Cardiac muscle cell (in vitro differentiated cells and primary cell): ENCODE measurements around the gene ZFAND2B. TPM values are rescaled to one million over a fixed set of nuclear protein-coding genes. Genes with fewer than 3 reads are reported as not detected.

Experiments used
- DNase-seq, 2 donors: peaks; one replicate each; pipeline versions ENCODE4 v3.0.0 to v3.0.0-alpha.2; 2010 to 2017; ENCODE audit warnings: low read depth in 1 of 2, low spot score in 1 of 2
- H3K27ac ChIP-seq: fragments of 200-600 bp; sonication (generic); 2 replicates; pipeline ENCODE4 v1.5.1; 2016
- H3K27me3 ChIP-seq: fragments of 200-600 bp; sonication (generic); 2 replicates; pipeline ENCODE4 v1.6.0; 2016; ENCODE audit warnings: control low read depth
- H3K36me3 ChIP-seq: fragments of 200-600 bp; sonication (generic); 2 replicates; pipeline ENCODE4 v1.5.1; 2016; ENCODE audit warnings: control low read depth
- H3K4me1 ChIP-seq: fragments of 200-600 bp; sonication (generic); 2 replicates; pipeline ENCODE4 v1.8.1; 2017; ENCODE audit warnings: low read depth, mild to moderate bottlenecking, mixed run types
- H3K4me3 ChIP-seq: fragments of 200-600 bp; sonication (generic); 2 replicates; pipeline ENCODE4 v1.5.1; 2016; ENCODE audit warnings: mild to moderate bottlenecking
- H3K9me3 ChIP-seq: fragments of 200-600 bp; sonication (generic); 2 replicates; pipeline ENCODE4 v1.5.1; 2017; ENCODE audit warnings: low read depth, mild to moderate bottlenecking, control low read depth
- polyA plus RNA-seq: library from polyadenylated mRNA; unstranded; fragments of >200 nt; fragmentation: Nextera tagmentation; extraction: Ambion mirVana; gene quantifications from 2 replicates; pipeline ENCODE4 v1.2.1, GENCODE V29; 2016
- total RNA-seq: library from RNA; depleted of rRNA; stranded (reverse); fragments of >200 nt; gene quantifications from 2 replicates; pipeline ENCODE4 v1.2.3, GENCODE V29; 2016
- TF ChIP-seq, protein P1 (sequence below): IDR thresholded peaks from 2 replicates; pipeline ENCODE4 v1.5.1; 2012; ENCODE audit warnings: low read depth, mild to moderate bottlenecking, low read length

ZFAND2B gene
- total and polyA plus RNA-seq, 2 experiments from 2014 or later = 35.4 to 54.8 TPM

DNA sequence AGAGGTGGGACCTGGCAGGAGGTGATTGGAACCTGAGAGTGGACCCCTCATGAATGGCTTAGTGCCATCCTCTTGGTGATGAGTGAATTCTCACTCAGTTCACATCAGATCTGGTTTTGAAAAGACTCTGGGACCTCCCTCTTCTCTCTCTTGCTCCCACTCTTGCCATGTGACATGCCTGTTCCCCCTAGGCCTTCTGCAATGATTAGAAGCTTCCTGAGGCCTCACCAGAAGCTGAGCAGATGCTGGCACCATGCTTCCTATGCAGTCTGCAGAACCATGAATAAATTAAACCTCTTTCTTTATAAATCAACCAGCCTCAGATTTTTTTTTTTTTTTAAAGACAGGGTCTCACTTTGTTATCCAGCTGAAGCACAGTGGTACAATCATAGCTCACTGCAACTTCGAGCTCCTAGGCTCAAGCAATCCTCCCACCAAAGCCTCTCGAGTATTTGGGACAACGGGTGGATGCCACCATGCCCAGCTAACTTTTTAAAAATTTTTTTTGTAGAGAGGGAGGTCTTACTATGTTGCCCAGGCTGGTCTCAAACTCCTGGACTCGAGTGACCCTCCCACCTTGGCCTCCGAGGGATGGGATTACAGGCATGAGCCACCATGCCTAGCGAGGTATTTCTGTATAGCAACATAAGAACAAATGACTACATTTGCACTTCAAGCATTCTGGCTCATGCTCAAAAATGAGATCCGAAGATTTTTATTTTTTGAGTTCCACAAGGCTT lies 2.0 kb upstream of the ZFAND2B start:
- Histone ChIP-seq H3K27me3 (no peaks in the 10 kb centered on the region), H3K4me3 (no peak overlapping the region), H3K4me1 (no peaks in the 10 kb centered on the region), H3K36me3 (peaks cover 8% of the 10 kb centered on the region), H3K9me3 (no peaks in the 10 kb centered on the region), H3K27ac (no peak overlapping the region)
- DNase-seq = no peak
- TF ChIP-seq, protein P1, sequence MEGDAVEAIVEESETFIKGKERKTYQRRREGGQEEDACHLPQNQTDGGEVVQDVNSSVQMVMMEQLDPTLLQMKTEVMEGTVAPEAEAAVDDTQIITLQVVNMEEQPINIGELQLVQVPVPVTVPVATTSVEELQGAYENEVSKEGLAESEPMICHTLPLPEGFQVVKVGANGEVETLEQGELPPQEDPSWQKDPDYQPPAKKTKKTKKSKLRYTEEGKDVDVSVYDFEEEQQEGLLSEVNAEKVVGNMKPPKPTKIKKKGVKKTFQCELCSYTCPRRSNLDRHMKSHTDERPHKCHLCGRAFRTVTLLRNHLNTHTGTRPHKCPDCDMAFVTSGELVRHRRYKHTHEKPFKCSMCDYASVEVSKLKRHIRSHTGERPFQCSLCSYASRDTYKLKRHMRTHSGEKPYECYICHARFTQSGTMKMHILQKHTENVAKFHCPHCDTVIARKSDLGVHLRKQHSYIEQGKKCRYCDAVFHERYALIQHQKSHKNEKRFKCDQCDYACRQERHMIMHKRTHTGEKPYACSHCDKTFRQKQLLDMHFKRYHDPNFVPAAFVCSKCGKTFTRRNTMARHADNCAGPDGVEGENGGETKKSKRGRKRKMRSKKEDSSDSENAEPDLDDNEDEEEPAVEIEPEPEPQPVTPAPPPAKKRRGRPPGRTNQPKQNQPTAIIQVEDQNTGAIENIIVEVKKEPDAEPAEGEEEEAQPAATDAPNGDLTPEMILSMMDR = no peak

DNA sequence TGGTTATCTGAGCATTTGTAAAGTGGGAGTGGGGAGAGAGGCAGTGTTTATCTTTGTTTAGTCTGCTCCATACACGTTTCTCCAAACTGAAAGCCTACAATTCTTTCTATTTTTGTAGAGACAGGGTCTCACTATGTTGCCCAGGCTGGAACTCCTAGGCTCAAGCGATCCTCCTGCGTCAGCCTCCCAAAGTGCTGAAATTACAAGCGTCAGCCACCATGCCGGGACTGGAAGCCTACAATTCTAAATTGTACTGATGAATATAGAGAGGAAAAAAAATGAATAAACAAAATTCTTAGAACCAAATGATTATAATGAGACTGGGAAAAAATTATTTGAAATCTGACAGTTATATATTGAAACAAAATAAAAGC lies 1.4 kb upstream of the ZFAND2B start:
- no peak overlapping the region for H3K27ac ChIP-seq
- no peak for DNase-seq
- TF ChIP-seq, protein P1 = no peak
- H3K36me3 ChIP-seq = peaks cover 8% of the 10 kb centered on the region
- H3K9me3 ChIP-seq = no peaks in the 10 kb centered on the region
- no peaks in the 10 kb centered on the region for H3K27me3 ChIP-seq
- H3K4me3 ChIP-seq = no peak overlapping the region
- no peaks in the 10 kb centered on the region for H3K4me1 ChIP-seq

DNA sequence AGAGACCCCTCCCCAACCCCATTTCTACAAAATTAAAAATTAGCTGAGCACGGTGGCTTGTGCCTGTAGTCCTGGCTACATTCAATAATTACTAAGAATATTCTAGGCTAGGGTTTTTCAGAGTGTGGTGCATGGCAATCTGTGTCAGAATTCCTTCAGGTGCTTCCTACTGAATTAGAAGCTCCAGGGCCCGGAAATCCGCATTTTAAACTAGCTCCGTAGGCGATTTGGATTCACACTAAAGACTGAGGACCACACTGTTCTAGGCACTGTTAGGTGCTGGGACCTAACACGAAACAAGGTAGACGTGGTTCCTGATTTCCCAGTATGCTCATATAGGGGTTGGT lies 628 bp upstream of the ZFAND2B start:
- Histone ChIP-seq H3K27me3 (no peaks in the 10 kb centered on the region), H3K4me1 (no peaks in the 10 kb centered on the region), H3K9me3 (no peaks in the 10 kb centered on the region), H3K4me3 (peak overlapping the region; percentile 69), H3K36me3 (peaks cover 8% of the 10 kb centered on the region), H3K27ac (peak overlapping the region; percentile 86)
- DNase-seq = no peak
- TF ChIP-seq, protein P1 = no peak

DNA sequence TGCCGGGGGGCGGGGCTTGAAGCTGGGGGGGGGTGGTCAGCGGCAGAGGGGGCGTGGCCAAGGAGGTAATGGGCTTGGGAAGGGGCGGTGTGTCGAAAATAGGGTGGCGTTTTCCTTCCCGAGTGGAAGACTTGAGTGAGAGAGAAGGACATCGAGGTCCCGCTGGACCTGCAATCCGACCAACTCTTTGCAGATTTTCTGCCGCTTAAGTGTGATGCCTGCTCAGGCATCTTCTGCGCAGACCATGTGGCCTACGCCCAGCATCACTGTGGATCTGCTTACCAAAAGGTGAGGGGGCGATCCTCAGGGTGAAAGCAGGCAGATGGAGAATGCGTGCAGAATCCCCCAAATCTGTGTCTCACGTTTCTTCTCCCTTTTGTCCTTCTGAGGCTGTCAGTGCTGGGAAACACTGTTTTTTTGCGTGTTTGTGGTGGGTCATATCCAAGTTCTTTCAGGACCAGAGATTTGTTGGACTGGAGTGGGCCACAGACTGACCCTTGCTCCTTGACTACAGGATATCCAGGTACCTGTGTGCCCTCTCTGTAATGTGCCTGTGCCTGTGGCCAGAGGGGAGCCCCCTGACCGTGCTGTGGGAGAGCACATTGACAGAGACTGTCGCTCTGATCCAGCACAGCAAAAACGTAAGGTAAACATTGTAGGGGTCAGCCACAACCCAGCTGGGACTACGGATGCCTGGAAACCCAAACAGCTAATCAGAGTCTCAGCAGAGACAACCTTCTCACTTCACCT lies 727 bp downstream of the ZFAND2B start:
- Histone ChIP-seq H3K4me3 (peak overlapping the region; percentile 69), H3K4me1 (no peaks in the 10 kb centered on the region), H3K9me3 (no peaks in the 10 kb centered on the region), H3K36me3 (peaks cover 8% of the 10 kb centered on the region), H3K27me3 (no peaks in the 10 kb centered on the region), H3K27ac (peak overlapping the region; percentile 86)
- DNase-seq = no peak
- TF ChIP-seq, protein P1 = no peak

DNA sequence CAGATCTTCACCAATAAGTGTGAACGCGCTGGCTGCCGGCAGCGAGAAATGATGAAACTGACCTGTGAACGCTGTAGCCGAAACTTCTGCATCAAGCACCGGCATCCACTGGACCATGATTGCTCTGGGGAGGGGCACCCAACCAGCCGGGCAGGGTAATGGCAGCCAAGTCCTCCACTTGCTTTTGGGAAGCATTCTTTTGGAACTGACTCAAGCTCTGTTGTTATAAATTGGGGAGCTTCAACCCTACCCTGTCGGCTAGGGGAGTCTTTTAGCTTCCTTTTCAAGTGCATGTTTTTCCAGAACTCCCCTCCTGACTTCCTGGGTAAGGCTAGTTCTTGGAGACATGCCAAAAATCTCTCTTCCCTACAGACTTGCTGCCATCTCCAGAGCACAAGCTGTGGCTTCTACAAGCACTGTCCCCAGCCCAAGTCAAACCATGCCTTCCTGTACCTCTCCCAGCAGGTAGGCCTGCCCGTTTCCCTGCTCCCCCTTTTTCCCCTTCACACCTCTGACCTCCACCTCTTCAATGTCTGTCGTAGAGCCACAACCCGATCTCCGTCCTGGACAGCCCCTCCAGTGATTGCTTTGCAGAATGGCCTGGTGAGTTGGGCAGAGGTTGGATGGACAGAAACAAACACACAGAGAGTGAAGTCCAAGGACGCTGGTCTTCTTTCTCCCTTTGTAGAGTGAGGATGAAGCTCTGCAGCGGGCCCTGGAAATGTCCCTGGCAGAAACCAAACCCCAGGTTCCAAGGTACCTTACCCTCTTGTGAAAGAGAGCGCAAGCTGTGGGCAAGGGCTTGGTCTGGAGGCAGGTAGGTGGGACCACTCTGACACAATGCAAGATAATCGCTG lies 1.5 kb downstream of the ZFAND2B start:
- no peaks in the 10 kb centered on the region for H3K9me3 ChIP-seq
- H3K4me3 ChIP-seq = no peak overlapping the region
- DNase-seq = peak in 1 of 2 donors; percentile 62
- peaks cover 8% of the 10 kb centered on the region for H3K36me3 ChIP-seq
- H3K27ac ChIP-seq = no peak overlapping the region
- H3K27me3 ChIP-seq = no peaks in the 10 kb centered on the region
- TF ChIP-seq, protein P1 = no peak
- no peaks in the 10 kb centered on the region for H3K4me1 ChIP-seq
